Measurements from ENCODE around the gene NFIX.
A peak's percentile ranks its signal among the peaks of the same experiment; 100 is the strongest.

The NFIX gene

GRCh38 chr19:13010038-13010991 lies 15.0 kb downstream of the NFIX start:
- peak; percentile 25 for DNase-seq

- no peak for DNase-seq
Measured at GRCh38 chr19:13010992-13011652, 15.8 kb downstream of the NFIX start.

- DNase-seq, result no peak
Measured at GRCh38 chr19:13011653-13012389, 16.5 kb downstream of the NFIX start.

- DNase-seq, result no peak
Measured at GRCh38 chr19:13012390-13012689, 17.1 kb downstream of the NFIX start.

GRCh38 chr19:13012690-13013608 lies 17.7 kb downstream of the NFIX start:
- peak; percentile 74 for DNase-seq

- DNase-seq, result no peak
Measured at GRCh38 chr19:13013649-13014048, 18.4 kb downstream of the NFIX start.

- DNase-seq, result peak; percentile 36
Measured at GRCh38 chr19:13014101-13014920, 19.0 kb downstream of the NFIX start.

GRCh38 chr19:13014921-13015280 lies 19.6 kb downstream of the NFIX start:
- no peak for DNase-seq

- no peak for DNase-seq
Measured at GRCh38 chr19:13015361-13016223, 20.3 kb downstream of the NFIX start.

GRCh38 chr19:13016245-13016627 lies 21.0 kb downstream of the NFIX start:
- no peak for DNase-seq

- DNase-seq, result no peak
Measured at GRCh38 chr19:13016628-13017305, 21.5 kb downstream of the NFIX start.

- no peak for DNase-seq
Measured at GRCh38 chr19:13017306-13018034, 22.2 kb downstream of the NFIX start.

- no peak for DNase-seq
Measured at GRCh38 chr19:13018035-13018914, 23.0 kb downstream of the NFIX start.

- DNase-seq, result no peak
Measured at GRCh38 chr19:13019332-13019731, 24.1 kb downstream of the NFIX start.

- DNase-seq, result no peak
Measured at GRCh38 chr19:13020002-13020414, 24.7 kb downstream of the NFIX start.

- peak; percentile 66 for DNase-seq
Measured at GRCh38 chr19:13022111-13022858, 27.0 kb downstream of the NFIX start.

- DNase-seq, result peak; percentile 46
Measured at GRCh38 chr19:13022859-13023636, 27.8 kb downstream of the NFIX start.
